ENCODE results near the gene GCLC. TPM values are rescaled to one million over a fixed set of nuclear protein-coding genes. Genes with fewer than 3 reads are reported as not detected.

The GCLC gene
- polyA plus RNA-seq, 1 donor from 2014 or later, result 10.4 TPM

DNA sequence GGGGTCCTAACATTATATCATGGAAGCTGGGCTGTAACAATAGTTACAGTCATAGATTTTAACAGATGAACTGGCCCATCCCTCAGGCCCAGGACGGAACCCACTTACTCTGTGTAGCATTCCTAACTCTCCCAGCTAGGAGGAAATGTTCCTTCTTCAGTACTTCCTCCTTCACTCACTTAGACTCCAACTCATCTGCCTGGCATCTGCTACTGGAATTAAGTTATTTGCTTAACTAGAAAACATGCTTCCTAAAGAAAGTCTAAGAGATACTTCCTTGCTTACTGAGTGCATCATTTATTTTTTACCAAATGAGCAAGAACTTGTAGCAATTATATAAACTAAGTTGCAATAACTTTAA lies 20.5 kb downstream of the GCLC start:
- Histone ChIP-seq H3F3A (ENCODE audit: insufficient read depth, low read length, poor library complexity, severe bottlenecking) (no peaks in the 10 kb centered on the region), H3K79me2 (replicated peaks; ENCODE audit: insufficient read depth, low read length) (peaks cover 7% of the 10 kb centered on the region), H3K36me3 (ENCODE audit: insufficient read depth, low read length) (no peaks in the 10 kb centered on the region), H3K9me3 (ENCODE audit: low read length) (no peaks in the 10 kb centered on the region), H3K27ac (ENCODE audit: low read length) (no peak overlapping the region), H3K4me3 (ENCODE audit: low read length) (no peak overlapping the region), H2AFZ (ENCODE audit: low read depth, low read length) (no peak overlapping the region), H4K20me1 (ENCODE audit: insufficient read depth) (no peaks in the 10 kb centered on the region), H3K27me3 (ENCODE audit: insufficient read depth, low read depth, low read length) (no peaks in the 10 kb centered on the region), H3K9ac (ENCODE audit: low read length) (no peak overlapping the region), H3K4me2 (ENCODE audit: low read length) (no peak overlapping the region), H3K9me2 (ENCODE audit: insufficient read depth, low read length) (no peaks in the 10 kb centered on the region)
- TF ChIP-seq SMC3 (conservative IDR thresholded peaks at IDR 0.05; ENCODE audit: poor library complexity) (no peak), TAF1 (IDR thresholded peaks at IDR 0.05; ENCODE audit: low read depth) (no peak), EP300 (conservative IDR thresholded peaks at IDR 0.05; ENCODE audit: poor library complexity, severe bottlenecking) (no peak), POLR2AphosphoS5 (IDR thresholded peaks at IDR 0.05) (no peak), RAD21 (conservative IDR thresholded peaks at IDR 0.05) (no peak), EZH2 (IDR thresholded peaks at IDR 0.05; ENCODE audit: borderline replicate concordance, insufficient read depth, low read length, poor library complexity, severe bottlenecking) (no peak), CTCF (IDR thresholded peaks at IDR 0.05; ENCODE audit: poor library complexity, severe bottlenecking) (no peak), MXI1 (conservative IDR thresholded peaks at IDR 0.05; ENCODE audit: poor library complexity, severe bottlenecking) (no peak)
- TF ChIP-seq, protein P1, sequence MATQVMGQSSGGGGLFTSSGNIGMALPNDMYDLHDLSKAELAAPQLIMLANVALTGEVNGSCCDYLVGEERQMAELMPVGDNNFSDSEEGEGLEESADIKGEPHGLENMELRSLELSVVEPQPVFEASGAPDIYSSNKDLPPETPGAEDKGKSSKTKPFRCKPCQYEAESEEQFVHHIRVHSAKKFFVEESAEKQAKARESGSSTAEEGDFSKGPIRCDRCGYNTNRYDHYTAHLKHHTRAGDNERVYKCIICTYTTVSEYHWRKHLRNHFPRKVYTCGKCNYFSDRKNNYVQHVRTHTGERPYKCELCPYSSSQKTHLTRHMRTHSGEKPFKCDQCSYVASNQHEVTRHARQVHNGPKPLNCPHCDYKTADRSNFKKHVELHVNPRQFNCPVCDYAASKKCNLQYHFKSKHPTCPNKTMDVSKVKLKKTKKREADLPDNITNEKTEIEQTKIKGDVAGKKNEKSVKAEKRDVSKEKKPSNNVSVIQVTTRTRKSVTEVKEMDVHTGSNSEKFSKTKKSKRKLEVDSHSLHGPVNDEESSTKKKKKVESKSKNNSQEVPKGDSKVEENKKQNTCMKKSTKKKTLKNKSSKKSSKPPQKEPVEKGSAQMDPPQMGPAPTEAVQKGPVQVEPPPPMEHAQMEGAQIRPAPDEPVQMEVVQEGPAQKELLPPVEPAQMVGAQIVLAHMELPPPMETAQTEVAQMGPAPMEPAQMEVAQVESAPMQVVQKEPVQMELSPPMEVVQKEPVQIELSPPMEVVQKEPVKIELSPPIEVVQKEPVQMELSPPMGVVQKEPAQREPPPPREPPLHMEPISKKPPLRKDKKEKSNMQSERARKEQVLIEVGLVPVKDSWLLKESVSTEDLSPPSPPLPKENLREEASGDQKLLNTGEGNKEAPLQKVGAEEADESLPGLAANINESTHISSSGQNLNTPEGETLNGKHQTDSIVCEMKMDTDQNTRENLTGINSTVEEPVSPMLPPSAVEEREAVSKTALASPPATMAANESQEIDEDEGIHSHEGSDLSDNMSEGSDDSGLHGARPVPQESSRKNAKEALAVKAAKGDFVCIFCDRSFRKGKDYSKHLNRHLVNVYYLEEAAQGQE (IDR thresholded peaks at IDR 0.05; ENCODE audit: borderline replicate concordance), result no peak

DNA sequence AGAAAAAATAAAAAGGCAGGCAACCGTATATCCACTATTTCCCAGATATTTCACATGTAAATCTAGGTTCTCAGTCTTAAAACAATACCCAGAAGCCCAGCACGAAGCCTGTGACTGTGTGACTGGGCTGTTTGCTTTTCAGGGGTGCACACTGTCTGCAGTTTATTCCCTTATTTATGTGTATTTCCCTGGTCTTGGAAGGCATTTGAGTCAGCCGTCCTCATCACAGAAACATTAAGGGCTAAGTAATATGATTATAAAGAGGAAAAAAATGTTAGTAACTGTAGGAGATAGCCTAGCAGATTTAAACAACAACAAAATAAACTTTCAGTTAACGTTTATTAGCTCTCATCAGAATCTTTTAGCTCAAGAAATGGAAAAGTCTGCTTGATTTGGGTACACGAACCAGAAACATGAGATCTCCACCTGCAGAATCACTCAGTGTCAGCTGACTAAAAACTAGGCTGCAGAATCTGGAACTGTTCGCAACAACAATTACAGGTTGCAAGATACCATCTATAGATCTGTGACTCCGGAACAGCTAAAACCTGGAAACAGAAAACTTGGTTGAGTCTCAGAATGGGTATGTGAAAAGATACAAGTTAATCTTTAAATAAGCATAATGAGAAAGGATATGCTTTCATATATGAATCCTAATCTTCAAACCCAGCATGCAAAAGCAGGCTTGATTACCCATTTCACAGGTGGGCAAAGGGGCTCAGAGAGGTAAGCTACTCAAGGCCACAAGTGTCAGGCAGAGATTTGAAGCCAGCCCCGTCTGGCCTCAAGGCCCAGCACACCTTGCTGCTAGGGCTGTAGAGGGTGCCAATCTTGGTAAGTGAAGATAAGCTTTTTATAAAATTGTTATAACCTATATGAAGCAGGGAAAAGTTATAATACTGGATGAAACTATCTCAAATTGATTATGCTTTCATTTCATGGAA lies 21.1 kb downstream of the GCLC start:
- Histone ChIP-seq H3K36me3 (ENCODE audit: insufficient read depth, low read length) (no peaks in the 10 kb centered on the region), H3K9me3 (ENCODE audit: low read length) (no peaks in the 10 kb centered on the region), H3F3A (ENCODE audit: insufficient read depth, low read length, poor library complexity, severe bottlenecking) (no peaks in the 10 kb centered on the region), H2AFZ (ENCODE audit: low read depth, low read length) (no peak overlapping the region), H4K20me1 (ENCODE audit: insufficient read depth) (no peaks in the 10 kb centered on the region), H3K9ac (ENCODE audit: low read length) (no peak overlapping the region), H3K79me2 (replicated peaks; ENCODE audit: insufficient read depth, low read length) (peaks cover 6% of the 10 kb centered on the region), H3K27me3 (ENCODE audit: insufficient read depth, low read depth, low read length) (no peaks in the 10 kb centered on the region), H3K27ac (ENCODE audit: low read length) (no peak overlapping the region), H3K4me3 (ENCODE audit: low read length) (no peak overlapping the region), H3K4me2 (ENCODE audit: low read length) (no peak overlapping the region), H3K9me2 (ENCODE audit: insufficient read depth, low read length) (no peaks in the 10 kb centered on the region)
- TF ChIP-seq TAF1 (IDR thresholded peaks at IDR 0.05; ENCODE audit: low read depth), result no peak
- no peak for TF ChIP-seq EZH2 (IDR thresholded peaks at IDR 0.05; ENCODE audit: borderline replicate concordance, insufficient read depth, low read length, poor library complexity, severe bottlenecking)
- TF ChIP-seq, protein P1 (IDR thresholded peaks at IDR 0.05; ENCODE audit: borderline replicate concordance), result no peak
- TF ChIP-seq MXI1 (conservative IDR thresholded peaks at IDR 0.05; ENCODE audit: poor library complexity, severe bottlenecking), result no peak
- TF ChIP-seq CTCF (IDR thresholded peaks at IDR 0.05; ENCODE audit: poor library complexity, severe bottlenecking), result no peak
- no peak for TF ChIP-seq EP300 (conservative IDR thresholded peaks at IDR 0.05; ENCODE audit: poor library complexity, severe bottlenecking)
- TF ChIP-seq POLR2AphosphoS5 (IDR thresholded peaks at IDR 0.05), result no peak
- no peak for TF ChIP-seq SMC3 (conservative IDR thresholded peaks at IDR 0.05; ENCODE audit: poor library complexity)
- TF ChIP-seq RAD21 (conservative IDR thresholded peaks at IDR 0.05), result no peak

Measured in neural cell (in vitro differentiated cells).